HG03064 (cell line): ENCODE data around the gene TUBB1.

Experiments used
- ATAC-seq: cut with Tn5 transposase; IDR thresholded peaks from one replicate; pipeline ENCODE4 v1.9.1; 2021; ENCODE audit warnings: low read depth; ENCODE audit not compliant: unreplicated experiment

Gene TUBB1

DNA sequence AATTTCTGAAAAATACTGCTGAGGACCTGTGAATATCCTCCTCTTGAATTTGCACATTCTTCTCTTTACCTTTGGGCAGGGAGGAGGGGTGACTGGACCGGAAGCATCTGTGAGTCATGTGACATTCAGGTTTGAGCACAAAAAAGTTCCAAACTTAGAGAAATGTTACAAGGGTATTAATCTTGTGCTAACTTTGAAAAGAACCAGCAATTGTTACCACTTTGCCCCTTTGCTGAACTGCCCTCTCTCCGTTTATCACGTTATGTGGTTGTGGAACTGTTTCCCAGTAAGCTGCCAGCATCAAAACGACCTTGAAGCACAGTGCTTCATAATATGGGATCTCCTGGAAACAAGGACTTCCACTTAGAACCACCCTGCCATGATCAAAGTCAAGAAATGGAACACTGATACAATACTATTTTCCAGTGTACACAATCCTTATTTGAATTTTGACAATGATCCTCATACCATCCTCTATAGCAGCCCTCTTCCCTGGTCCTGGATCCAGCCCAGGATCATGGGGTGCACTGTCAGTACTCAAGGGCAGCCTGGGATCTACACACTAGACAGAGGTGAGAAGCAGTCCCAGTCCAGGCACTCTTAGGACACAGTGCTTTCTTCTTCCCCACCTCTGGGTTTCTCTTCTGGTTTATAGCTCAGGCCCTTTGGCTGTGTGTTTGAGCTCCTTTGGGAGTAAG, 2.3 kb upstream of the TUBB1 start:
- no peak for ATAC-seq

DNA sequence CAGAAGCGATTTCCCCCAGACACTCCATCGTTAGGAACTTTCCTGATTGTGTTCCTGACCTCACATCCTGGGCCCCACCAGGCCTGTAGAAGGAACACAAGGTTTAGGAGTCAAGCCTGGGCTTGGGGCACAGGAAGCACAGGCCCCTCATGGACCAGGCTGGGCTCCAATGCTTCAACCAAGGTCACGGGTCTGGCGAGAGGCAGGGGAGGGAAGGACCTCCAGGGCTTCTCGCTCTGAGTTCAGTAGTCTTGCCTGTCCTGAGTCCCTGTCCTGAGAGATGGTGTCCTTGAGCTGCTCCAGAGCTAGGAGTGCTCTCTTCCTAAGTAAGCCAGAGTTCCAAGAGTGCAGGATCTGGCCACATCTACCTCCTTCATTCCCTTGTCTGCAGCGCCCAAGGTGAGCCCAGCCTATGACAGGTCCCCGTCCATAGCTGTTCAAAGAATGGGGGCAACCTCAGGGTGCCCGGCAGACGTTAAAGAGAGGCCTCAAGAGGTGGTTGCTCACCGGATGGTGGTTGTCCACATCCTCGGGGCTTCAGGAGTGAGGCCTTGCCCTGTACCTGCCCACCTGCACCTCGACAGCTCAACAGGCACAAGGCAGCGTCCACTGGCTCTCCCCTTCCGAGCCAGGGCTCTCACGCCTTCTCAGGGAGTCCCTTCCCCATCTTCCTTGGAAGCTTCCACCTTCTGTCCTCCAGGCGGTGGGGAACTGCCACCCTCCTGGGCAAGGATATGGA, 1.6 kb upstream of the TUBB1 start:
- no peak for ATAC-seq

DNA sequence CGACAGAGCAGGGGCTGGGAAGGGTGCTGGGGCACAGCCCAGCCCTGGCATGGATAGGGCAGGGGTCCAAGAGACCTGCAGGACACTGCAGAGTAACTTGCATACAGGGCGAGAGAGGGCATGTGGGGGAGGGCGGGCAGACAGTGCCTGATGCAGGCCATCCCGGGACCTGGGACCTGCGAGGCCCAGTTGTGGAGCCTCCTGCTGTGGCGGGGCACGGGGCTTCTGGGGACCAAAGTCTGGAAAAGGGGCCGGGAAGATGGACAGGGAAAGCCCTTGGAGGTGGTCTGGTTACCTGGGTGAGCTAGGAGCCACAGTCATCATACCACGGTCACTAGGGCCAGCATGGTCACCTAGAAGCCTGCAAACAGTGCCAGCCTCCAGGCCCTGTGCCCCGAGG, 412 bp upstream of the TUBB1 start:
- no peak for ATAC-seq

DNA sequence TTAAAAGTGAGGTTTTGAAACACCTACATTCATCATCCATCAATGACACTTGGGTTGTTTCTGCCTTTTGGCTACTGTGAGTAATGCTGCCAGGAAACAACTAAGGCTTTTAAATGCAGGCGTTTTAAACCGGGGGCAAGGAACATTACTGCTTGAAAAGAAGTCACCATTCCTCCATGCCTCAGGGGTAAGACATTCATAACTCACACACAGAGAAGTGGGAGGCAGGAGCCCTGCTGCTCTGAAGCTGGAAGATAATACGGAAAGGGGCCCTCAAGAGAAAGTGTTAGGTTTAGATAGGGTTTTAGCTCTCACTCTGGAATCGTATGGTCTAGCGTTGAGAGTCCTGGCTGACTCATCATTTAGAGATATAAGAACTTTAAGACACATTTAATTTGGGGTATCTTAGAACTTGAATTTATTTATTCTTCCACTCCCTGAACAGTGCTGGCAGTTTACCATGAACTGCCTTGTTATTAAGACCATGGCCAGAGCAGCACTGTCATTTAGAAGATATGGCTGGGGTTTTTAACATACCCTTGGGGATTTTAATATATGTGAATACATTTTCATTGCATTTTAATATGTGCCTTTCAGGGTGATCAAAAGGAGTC, 1.8 kb downstream of the TUBB1 start:
- ATAC-seq = no peak

DNA sequence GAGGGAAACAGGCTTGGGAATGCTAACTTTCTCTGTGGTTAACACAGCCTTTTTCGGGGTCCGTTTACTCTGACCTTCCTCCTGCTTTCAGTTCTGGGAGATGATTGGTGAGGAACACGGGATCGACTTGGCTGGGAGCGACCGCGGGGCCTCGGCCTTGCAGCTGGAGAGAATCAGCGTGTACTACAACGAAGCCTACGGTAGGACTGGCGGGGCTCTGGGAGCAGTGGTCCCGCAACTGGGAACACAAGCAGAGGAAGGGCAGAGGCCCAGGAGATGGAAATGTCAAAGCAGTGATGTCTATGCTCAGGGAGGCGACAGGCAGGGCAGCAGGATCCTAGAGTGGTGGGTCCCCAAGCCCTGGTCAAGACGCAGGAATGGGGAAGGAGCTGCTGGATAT, 3.5 kb downstream of the TUBB1 start:
- ATAC-seq = no peak

DNA sequence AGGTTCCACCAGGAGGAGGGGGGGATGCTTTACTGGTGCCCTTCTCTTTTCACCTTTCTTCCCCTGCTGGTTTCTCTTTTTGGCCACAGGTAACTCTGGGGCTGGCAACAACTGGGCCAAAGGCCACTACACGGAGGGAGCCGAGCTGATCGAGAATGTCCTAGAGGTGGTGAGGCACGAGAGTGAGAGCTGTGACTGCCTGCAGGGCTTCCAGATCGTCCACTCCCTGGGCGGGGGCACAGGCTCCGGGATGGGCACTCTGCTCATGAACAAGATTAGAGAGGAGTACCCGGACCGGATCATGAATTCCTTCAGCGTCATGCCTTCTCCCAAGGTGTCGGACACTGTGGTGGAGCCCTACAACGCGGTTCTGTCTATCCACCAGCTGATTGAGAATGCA, 4.4 kb downstream of the TUBB1 start:
- no peak for ATAC-seq

DNA sequence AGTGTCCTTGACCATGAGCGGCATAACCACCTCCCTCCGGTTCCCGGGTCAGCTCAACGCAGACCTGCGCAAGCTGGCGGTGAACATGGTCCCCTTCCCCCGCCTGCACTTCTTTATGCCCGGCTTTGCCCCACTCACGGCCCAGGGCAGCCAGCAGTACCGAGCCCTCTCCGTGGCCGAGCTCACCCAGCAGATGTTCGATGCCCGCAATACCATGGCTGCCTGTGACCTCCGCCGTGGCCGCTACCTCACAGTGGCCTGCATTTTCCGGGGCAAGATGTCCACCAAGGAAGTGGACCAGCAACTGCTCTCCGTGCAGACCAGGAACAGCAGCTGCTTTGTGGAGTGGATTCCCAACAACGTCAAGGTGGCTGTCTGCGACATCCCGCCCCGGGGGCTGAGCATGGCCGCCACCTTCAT, 4.9 kb downstream of the TUBB1 start:
- ATAC-seq = no peak

DNA sequence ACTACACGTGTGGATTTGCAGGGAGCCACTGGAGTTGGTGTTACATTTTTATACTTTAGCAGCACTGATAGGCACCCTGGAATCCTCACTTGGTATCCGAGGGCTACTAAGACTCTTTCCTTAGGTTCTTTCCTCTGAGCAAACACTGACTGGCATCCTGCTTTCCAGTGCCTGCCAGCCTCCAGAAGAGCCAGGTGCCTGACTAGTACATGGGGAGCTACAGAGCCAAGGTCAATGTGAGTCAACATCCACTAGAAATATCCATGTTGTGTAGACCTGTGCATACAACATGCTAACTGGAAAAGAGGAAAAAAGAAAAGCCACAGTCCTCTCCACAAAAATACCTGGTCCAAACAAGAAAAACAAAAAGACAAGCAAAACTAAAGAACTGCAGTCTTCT, 5.9 kb downstream of the TUBB1 start:
- ATAC-seq = no peak

DNA sequence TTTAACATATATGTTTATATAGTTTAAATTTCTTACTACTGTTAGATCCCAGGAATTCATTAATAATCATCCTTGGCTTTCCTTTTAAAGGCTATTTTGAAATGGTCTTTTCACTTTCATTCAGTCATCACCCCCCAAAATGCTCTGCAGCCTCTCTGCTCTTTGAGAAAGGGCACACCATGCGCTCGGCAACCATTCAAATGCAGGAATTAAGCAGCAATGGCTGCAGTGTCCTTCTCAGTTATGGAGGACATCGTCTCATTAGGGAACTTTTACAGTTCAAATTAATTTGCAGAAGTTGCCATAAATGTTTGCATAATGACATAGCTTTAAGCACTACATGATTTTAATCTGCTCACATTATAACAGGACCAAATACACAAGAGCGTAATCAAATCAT, 6.3 kb downstream of the TUBB1 start:
- ATAC-seq = no peak

DNA sequence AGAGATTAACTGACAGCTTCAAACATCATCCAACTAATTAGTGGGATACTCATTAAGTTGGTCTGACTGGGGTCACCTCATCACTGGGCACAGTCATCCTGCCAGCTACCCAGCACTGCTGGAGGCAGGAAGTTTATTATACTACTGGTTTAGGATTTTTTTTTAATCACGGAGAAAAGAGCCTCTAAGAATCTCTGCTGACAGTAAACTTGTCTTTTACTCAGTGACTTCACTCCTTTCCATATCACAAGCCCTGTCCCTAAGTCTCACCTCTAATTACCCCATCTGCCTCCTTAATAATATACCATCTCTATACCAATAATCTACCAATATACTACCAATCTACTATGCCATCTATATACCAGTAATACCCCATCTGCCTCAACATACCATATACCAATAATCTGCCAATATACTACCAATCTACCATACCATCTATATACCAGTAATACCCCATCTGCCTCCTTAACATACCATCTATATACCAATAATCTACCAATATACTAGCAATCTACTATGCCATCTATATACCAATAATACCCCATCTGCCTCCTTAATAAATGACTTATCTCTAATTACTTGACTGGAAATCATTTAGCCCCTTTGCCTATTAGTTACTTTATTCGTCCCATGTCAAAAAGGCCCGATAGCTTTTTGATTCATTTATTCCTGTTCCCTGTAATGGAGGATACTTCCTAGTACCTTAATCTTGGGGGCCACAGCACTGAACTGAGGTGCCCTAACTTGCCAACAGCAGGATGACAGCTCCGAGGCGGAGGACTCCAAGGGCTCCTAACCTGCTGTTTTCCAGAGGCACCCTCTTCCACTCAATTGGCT, 7.9 kb downstream of the TUBB1 start:
- no peak for ATAC-seq

DNA sequence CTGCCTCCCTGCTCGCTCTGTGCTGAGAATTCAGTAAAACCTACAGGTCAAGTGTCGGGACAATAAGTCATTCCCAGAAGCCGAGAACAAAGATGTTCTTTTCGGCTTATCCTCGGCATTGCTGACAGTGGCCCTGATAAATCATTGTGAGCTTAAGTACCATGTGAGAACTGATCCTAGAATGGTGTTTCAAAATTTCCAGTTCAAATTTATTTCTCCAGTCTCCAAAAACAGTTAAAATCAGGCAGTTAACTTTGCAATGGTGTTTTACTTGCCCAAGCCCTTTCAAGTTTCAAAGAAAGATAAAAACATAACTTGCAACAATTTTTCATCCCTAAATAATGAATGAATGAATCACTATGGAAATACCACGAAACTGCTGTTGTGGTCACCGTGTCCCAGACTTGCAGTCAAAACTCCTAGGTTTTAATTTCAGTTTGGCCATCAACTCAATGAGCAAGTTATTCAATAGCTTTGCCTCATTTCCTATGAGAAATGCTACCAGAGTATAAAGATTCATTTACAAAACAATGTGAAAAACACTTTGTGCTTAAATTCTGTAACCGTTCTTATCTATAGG, 8.6 kb downstream of the TUBB1 start:
- no peak for ATAC-seq

DNA sequence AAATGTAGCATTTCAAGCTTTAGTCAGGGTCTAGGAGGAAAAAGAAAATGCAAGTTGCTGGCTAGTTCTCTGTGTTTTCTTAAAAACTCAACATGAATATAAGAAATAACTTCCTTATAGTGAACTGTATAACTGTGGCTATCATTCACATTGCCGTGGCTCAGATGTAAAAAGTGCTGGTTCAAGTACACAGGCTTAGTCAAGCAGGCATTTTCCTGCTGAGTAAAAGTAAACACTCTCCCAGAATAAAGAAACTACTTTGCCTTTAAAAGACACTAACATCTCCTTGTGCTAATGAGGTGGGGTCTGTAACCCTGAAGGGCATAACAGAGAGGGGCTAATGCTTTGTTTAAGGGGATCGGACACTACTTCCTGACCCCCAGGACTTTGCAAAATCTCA, 9.6 kb downstream of the TUBB1 start:
- no peak for ATAC-seq

DNA sequence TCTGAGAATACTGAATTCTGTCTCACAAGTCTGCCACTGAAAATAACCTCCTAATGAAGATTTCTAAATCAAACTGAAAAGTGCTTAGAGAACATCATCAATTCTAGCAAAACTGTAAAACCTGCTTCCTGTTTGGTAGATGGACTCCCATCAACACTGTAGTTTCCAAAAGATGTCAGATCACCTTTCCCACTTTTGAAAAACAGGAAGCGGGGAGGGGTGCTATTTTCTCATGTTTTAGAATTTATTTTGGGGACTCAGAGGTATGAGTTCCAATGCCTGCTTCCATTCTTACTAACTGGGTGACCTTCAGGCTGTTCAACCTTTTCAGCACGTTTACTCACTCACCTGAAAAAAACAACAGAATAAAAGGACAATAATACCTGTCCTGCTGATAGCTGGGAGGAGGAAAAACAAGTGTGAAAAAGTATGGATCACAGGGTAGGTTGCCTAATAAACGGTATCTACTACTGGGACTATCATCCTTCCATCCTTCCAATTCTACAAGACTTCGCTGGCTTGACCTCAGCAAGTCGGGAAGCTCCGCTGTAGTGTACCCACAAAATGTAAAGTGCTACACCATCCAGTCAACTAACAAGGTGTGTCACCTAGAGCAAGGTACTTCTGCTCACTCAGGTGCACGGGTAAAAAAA, 11.8 kb downstream of the TUBB1 start:
- no peak for ATAC-seq

DNA sequence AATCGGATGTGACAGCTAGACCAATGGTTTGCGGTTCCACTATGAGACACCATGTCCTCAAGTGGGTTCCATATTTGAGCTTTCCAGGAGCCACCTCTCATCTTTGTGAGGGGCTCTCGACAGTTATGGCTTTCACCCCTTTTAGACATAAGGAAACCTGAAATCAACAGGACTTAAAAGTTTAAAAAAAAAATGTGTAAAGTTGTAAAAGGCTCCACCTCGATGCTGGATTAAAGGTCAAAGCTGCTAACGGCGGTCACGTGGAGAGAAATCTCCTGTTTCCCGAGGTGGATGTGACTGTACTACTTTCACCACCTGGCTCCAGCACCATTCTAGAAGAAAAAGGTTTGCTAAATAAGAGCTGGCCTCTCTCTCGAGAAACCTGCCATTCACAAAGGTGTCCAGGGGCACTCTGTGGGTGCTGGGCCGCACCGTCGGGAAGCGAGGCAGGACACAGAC, 12.4 kb downstream of the TUBB1 start:
- no peak for ATAC-seq

DNA sequence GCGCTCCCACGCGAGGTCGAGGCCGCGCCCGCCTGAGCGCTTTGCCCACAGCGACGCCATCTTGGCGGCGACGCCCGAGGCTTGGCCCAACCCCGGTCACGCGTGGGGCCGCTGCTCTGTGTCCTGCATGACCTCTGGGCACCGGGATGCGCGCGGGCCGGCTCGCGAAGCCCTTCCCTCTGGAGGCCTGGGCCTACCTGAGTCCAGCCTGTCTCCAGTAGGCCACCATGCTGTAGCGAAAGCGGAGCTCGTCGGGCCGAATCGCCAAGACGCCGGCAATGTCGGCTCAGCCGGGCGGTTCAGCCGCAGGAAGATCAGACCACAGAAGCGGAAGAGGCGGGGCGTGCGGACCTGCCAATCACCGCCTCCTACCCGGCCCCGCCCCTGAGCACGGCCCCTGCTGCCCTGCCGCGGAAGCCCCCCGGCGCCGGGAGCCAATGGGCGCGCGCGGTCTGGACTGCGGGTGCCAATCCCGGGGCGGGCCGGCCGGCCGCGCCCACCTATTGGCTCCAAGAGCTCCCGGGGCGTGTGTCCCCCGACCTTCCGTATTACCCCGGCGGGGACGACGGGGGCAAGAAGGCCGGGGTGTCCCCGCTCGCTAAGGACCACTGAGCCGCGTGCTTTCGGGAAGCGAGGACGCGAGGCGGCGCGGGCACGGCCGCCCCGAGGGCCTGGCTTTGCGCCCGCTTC, 12.9 kb downstream of the TUBB1 start, which contains the start of gene ATP5F1E:
Gene ATP5F1E, minus strand, starts transcription at position 313 of the 690 bp plus-strand sequence. Its CDS starts 84 bp downstream, at position 229.
- ATAC-seq = peak; percentile 90

DNA sequence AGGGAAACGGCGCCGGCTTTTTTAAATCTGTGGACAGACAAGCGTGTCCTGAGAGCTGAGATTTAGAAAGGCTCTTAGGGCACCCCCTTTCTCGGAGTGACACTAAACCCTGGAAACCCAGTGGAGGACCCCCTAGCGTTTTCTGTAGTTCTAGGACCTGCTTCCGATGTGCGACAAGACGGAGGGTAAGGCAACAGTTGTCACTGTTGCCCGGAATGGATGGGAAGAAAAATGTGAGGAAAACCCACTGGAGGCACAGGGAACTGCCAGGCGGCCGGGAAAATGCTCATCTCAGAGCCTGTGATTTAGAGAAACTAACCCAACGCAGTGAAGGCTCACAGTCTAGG, 13.5 kb downstream of the TUBB1 start:
- ATAC-seq = no peak

DNA sequence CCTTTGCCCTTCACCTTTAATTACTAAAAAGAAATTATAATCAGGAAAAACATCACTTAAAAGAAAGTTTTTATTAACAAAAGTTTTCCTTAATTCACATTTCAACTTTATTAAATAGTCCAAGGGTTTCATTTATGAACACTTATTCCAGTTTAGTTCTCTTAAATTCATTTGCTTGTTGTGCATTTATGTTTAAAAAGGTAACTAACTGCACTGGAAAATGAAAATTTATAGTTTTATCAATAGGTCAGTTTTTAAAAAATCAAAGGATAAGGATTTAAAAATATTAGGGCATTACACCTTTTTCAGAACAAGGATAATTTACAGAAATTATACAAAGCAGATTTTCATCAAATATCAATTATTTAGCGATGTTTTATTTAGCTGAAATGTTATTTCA, 13.9 kb downstream of the TUBB1 start:
- ATAC-seq = no peak

DNA sequence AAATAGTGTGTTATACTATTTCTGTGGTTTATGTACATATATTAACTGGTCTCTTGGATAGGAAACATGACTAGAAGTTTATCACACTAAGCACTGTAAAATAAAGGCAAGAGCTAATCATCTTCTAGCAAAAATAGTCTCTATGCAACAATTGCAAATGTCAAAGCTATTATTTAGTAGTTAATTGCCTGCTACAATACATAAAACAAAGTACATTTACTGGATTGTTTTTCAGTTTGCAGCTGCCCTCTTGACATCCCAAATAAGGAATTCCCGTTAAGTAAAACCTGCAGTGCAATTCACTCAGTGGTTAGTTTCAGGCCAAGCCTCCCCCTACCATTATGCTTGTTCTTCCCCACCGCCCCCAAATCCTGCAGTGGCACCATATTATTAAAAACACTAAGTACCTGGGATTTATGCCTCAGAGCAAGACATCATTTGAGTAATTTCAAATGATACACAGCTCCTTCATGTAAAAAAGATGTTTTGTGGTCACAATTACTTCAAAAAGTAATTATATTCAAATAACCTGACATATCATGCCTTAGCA, 14.5 kb downstream of the TUBB1 start:
- no peak for ATAC-seq

DNA sequence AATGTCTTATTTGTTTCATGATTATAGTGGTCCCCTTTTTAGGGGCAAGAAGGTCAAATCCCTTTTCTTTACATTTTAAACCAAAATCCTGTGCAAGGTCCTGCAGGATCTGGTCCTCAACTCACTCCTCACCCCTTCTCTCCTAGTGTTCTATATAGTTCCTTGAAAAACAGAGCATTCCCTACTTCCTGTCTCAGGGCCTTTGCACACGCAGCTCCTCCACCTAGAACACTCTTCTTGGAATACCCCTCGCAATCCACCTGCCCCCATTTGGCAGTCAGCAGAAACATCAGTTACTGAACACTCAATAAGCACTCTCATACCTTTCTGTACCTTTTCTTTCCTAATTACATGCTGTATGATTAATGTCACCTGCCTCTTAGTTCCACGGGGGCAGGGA, 16.2 kb downstream of the TUBB1 start:
- ATAC-seq = no peak
